Ishikawa (cell line): Measurements from ENCODE around the gene KATNB1.

Experiments used
- CEBPB ChIP-seq: IDR thresholded peaks from 2 replicates; pipeline ENCODE4 v1.6.1; 2012
- CREB1 ChIP-seq: IDR thresholded peaks from 2 replicates; pipeline ENCODE4 v1.6.1; 2012; ENCODE audit warnings: low read depth
- EGR1 ChIP-seq: IDR thresholded peaks from 2 replicates; pipeline ENCODE4 v1.6.1; 2012
- EP300 ChIP-seq: IDR thresholded peaks from 2 replicates; pipeline ENCODE4 v1.6.1; 2012; ENCODE audit warnings: borderline replicate concordance
- FOXM1 ChIP-seq: IDR thresholded peaks from 2 replicates; pipeline ENCODE4 v1.6.1; 2012; ENCODE audit warnings: low read depth, borderline replicate concordance
- NFIC ChIP-seq: IDR thresholded peaks from 2 replicates; pipeline ENCODE4 v1.6.1; 2012
- RAD21 ChIP-seq: IDR thresholded peaks from 2 replicates; pipeline ENCODE4 v1.6.1; 2012; ENCODE audit warnings: low read depth
- TAF1 ChIP-seq: IDR thresholded peaks from 2 replicates; pipeline ENCODE4 v1.6.1; 2012; ENCODE audit warnings: low read depth, mild to moderate bottlenecking
- TCF12 ChIP-seq: IDR thresholded peaks from 2 replicates; pipeline ENCODE4 v1.6.1; 2012; ENCODE audit warnings: low read depth
- TEAD4 ChIP-seq: IDR thresholded peaks from 2 replicates; pipeline ENCODE4 v1.6.1; 2012
- USF1 ChIP-seq: IDR thresholded peaks from 2 replicates; pipeline ENCODE4 v1.6.1; 2012
- YY1 ChIP-seq: IDR thresholded peaks from 2 replicates; pipeline ENCODE4 v1.6.1; 2012; ENCODE audit warnings: low read depth
- ZBTB7A ChIP-seq: IDR thresholded peaks from 2 replicates; pipeline ENCODE4 v1.6.1; 2012; ENCODE audit warnings: low read depth
- TF ChIP-seq, protein P1 (sequence below): IDR thresholded peaks from 2 replicates; pipeline ENCODE4 v1.6.1; 2012; ENCODE audit warnings: low read depth, mild to moderate bottlenecking
- TF ChIP-seq, protein P2 (sequence below): IDR thresholded peaks from 2 replicates; pipeline ENCODE4 v1.6.1; 2012

KATNB1 gene

GRCh38 chr16:57778658-57779057 lies 43.1 kb downstream of the KATNB1 start:
- TF ChIP-seq TAF1: no peak
- TF ChIP-seq, protein P1, sequence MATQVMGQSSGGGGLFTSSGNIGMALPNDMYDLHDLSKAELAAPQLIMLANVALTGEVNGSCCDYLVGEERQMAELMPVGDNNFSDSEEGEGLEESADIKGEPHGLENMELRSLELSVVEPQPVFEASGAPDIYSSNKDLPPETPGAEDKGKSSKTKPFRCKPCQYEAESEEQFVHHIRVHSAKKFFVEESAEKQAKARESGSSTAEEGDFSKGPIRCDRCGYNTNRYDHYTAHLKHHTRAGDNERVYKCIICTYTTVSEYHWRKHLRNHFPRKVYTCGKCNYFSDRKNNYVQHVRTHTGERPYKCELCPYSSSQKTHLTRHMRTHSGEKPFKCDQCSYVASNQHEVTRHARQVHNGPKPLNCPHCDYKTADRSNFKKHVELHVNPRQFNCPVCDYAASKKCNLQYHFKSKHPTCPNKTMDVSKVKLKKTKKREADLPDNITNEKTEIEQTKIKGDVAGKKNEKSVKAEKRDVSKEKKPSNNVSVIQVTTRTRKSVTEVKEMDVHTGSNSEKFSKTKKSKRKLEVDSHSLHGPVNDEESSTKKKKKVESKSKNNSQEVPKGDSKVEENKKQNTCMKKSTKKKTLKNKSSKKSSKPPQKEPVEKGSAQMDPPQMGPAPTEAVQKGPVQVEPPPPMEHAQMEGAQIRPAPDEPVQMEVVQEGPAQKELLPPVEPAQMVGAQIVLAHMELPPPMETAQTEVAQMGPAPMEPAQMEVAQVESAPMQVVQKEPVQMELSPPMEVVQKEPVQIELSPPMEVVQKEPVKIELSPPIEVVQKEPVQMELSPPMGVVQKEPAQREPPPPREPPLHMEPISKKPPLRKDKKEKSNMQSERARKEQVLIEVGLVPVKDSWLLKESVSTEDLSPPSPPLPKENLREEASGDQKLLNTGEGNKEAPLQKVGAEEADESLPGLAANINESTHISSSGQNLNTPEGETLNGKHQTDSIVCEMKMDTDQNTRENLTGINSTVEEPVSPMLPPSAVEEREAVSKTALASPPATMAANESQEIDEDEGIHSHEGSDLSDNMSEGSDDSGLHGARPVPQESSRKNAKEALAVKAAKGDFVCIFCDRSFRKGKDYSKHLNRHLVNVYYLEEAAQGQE: no peak
- no peak for TF ChIP-seq TCF12
- no peak for TF ChIP-seq FOXM1
- TF ChIP-seq YY1: no peak
- TF ChIP-seq EP300: no peak
- no peak for TF ChIP-seq EGR1
- no peak for TF ChIP-seq CEBPB
- no peak for TF ChIP-seq ZBTB7A
- TF ChIP-seq TEAD4: no peak
- TF ChIP-seq, protein P2, sequence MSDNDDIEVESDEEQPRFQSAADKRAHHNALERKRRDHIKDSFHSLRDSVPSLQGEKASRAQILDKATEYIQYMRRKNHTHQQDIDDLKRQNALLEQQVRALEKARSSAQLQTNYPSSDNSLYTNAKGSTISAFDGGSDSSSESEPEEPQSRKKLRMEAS: no peak

- TF ChIP-seq FOXM1 (no peak), RAD21 (no peak), YY1 (no peak), TEAD4 (no peak), EP300 (no peak), NFIC (no peak), TAF1 (no peak), CEBPB (no peak)
- TF ChIP-seq, protein P2: no peak
Observed at GRCh38 chr16:57781349-57781740, 45.8 kb downstream of the KATNB1 start.

GRCh38 chr16:57781741-57782606 lies 46.4 kb downstream of the KATNB1 start:
- TF ChIP-seq YY1 (no peak), EGR1 (no peak), FOXM1 (no peak), CREB1 (no peak), CEBPB (no peak), TEAD4 (no peak), TAF1 (no peak)
- TF ChIP-seq, protein P2: no peak
- TF ChIP-seq, protein P1: no peak

GRCh38 chr16:57782607-57783055 lies 47.1 kb downstream of the KATNB1 start:
- TF ChIP-seq CEBPB: peak; percentile 46

DNA sequence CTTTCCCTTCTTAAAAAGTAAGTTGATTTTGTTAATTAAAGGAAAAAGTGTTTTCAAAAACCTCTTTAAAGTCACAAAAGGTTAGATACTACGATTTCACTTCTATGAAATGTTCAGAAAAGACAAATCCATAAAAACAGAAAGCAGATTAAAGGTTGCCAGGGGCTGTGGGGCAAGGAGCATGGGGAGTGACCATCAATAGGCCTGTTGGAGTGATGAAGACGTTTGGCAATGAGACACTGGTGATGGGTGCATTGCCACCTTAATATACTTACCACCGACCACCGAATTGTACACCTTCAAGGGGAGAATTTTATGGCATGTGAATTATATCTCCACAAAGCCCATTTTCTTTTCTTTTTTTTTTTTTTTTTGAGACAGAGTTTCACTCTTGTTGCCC lies 47.5 kb downstream of the KATNB1 start:
- TF ChIP-seq EP300 (no peak), ZBTB7A (no peak), RAD21 (no peak), TAF1 (no peak), USF1 (no peak), TEAD4 (no peak), FOXM1 (no peak), YY1 (no peak), NFIC (no peak), CREB1 (no peak), CEBPB (no peak), EGR1 (no peak), TCF12 (no peak)
- TF ChIP-seq, protein P2: no peak
- TF ChIP-seq, protein P1: no peak
